K562 (cell line): ENCODE results near the gene IL17RB. TPM values are rescaled to one million over a fixed set of nuclear protein-coding genes. Genes with fewer than 3 reads are reported as not detected.

Experiments used
- CREB1 ChIP-seq, 2 experiments: sonication (generic) in 1 of 2; formaldehyde crosslinking in 1 of 2; IDR thresholded peaks; 2 replicates each; pipeline versions ENCODE4 v1.6.1 to v1.8.0; 2012 to 2022; ENCODE audit warnings: inconsistent platforms in 1 of 2, mild to moderate bottlenecking in 1 of 2, missing genetic modification reagents in 1 of 2, moderate library complexity in 1 of 2
- HCFC1 ChIP-seq: IDR thresholded peaks from 2 replicates; pipeline ENCODE4 v1.6.1; 2012; ENCODE audit warnings: low read depth, low read length, improper control_type of control experiment
- HDAC2 ChIP-seq: fragments of 450-650 bp; IDR thresholded peaks from 2 replicates; pipeline ENCODE4 v1.6.1; 2016; ENCODE audit warnings: mild to moderate bottlenecking
- HMG20B ChIP-seq: fragments of 250-450 bp; sonication (Bioruptor Pico); IDR thresholded peaks from 2 replicates; pipeline ENCODE4 v1.5.0; 2021; ENCODE audit warnings: mild to moderate bottlenecking
- ILK ChIP-seq: fragments of 450-650 bp; IDR thresholded peaks from 2 replicates; pipeline ENCODE4 v1.6.1; 2016; ENCODE audit warnings: missing genetic modification characterization, low read depth, mild to moderate bottlenecking, missing compliant biosample characterization, moderate library complexity, borderline replicate concordance
- KAT8 ChIP-seq: fragments of 450-650 bp; IDR thresholded peaks from 2 replicates; pipeline ENCODE4 v1.6.1; 2016; ENCODE audit warnings: low read depth, mild to moderate bottlenecking
- KLF16 ChIP-seq: IDR thresholded peaks from 2 replicates; pipeline ENCODE4 v1.6.1; 2016; ENCODE audit warnings: antibody characterized with exemption
- MTA3 ChIP-seq: fragments of 450-650 bp; formaldehyde crosslinking; IDR thresholded peaks from 2 replicates; pipeline ENCODE4 v1.6.1; 2017; ENCODE audit warnings: mild to moderate bottlenecking, borderline replicate concordance
- NFE2 ChIP-seq: IDR thresholded peaks from 2 replicates; pipeline ENCODE4 v1.6.1; 2014; ENCODE audit warnings: antibody characterized with exemption, low read depth
- NFIC ChIP-seq: fragments of 450-650 bp; IDR thresholded peaks from 2 replicates; pipeline ENCODE4 v1.6.1; 2017; ENCODE audit warnings: mild to moderate bottlenecking, inconsistent platforms
- PRDM10 ChIP-seq: fragments of 450-650 bp; IDR thresholded peaks from 2 replicates; pipeline ENCODE4 v1.6.1; 2018; ENCODE audit not compliant: partially characterized antibody
- RBFOX2 ChIP-seq: fragments of 200-400 bp; formaldehyde crosslinking; IDR thresholded peaks from 2 replicates; pipeline ENCODE4 v1.6.1; 2017; ENCODE audit warnings: low read depth, mild to moderate bottlenecking, low read length, moderate library complexity
- SIRT6 ChIP-seq: IDR thresholded peaks from one replicate; pipeline ENCODE4 v1.6.1; 2012; ENCODE audit warnings: low read depth, mild to moderate bottlenecking, control low read depth, inconsistent platforms, low read length, moderate library complexity
- SMARCA4 ChIP-seq: fragments of 450-650 bp; IDR thresholded peaks from 2 replicates; pipeline ENCODE4 v1.6.1; 2016
- SUPT5H ChIP-seq: fragments of 450-650 bp; IDR thresholded peaks from 2 replicates; pipeline ENCODE4 v1.6.1; 2016
- TRIM24 ChIP-seq, 2 experiments: fragments of 450-650 bp; IDR thresholded peaks; 2 replicates each; pipeline ENCODE4 v1.6.1; 2016
- ZBTB49 ChIP-seq: sonication (generic); formaldehyde crosslinking; IDR thresholded peaks from 2 replicates; pipeline ENCODE4 v1.8.0; 2022; ENCODE audit warnings: missing genetic modification reagents, mild to moderate bottlenecking, borderline replicate concordance
- ZNF384 ChIP-seq: IDR thresholded peaks from 2 replicates; pipeline ENCODE4 v1.6.1; 2012; ENCODE audit warnings: low read depth, low read length, improper control_type of control experiment
- polyA plus RNA-seq, 8 experiments: library from polyadenylated mRNA; depleted of rRNA in 4 of 8; stranded (reverse) in 5 of 8; unstranded in 3 of 8; fragments of >200 nt; fragmentation: Nextera tagmentation in 2 of 8; fragmentation: Illumina TruSeq in 1 of 8; extraction: Ambion mirVana in 2 of 8; extraction: Trizol in 1 of 8; gene quantifications; 2 replicates each; pipeline versions ENCODE4 v1.2.1 to v1.2.3, GENCODE V29; 2011 to 2014; ENCODE audit warnings: inconsistent platforms in 1 of 8, missing spikeins in 1 of 8
- total RNA-seq, 7 experiments: library from RNA; depleted of rRNA in 6 of 7; stranded (reverse); fragments of >200 nt in 6 of 7; fragmentation: Illumina TruSeq in 2 of 7; extraction: Trizol in 2 of 7; gene quantifications; 2 replicates each; pipeline versions ENCODE4 v1.2.1 to v1.2.3, GENCODE V29; 2011 to 2021; ENCODE audit warnings: low replicate concordance in 1 of 7
- TF ChIP-seq, protein P1 (sequence below): sonication (generic); formaldehyde crosslinking; IDR thresholded peaks from 2 replicates; pipeline ENCODE4 v1.9.0; 2022; ENCODE audit warnings: mild to moderate bottlenecking, missing genetic modification reagents
- TF ChIP-seq, protein P2 (sequence below): fragments of 250-450 bp; sonication (Bioruptor Pico); IDR thresholded peaks from 2 replicates; pipeline ENCODE4 v1.5.1; 2021; ENCODE audit warnings: mild to moderate bottlenecking

The IL17RB gene
- total and polyA plus RNA-seq, 9 of the 15 experiments (the other 6 are each of a cell fraction or from before 2014, with no cell fraction given) = 1.1 to 4.1 (median 1.7) TPM

- TF ChIP-seq SMARCA4 = no peak
- peak; percentile 92 for TF ChIP-seq SUPT5H
- no peak; the same call in 1 of the 2 replicates for TF ChIP-seq CREB1 (IDR thresholded peaks at IDR 0.05)
- TF ChIP-seq CREB1 (CRISPR knock-in tag; IDR thresholded peaks at IDR 0.05) = peak; percentile 2; the same call in 1 of the 2 replicates
- peak; percentile 73 for TF ChIP-seq HCFC1
- no peak for TF ChIP-seq PRDM10
- no peak for TF ChIP-seq NFE2
- peak; percentile 90 for TF ChIP-seq RBFOX2
- TF ChIP-seq NFIC = peak; percentile 44; the same call in 1 of the 2 replicates
- TF ChIP-seq ZBTB49 (CRISPR knock-in tag) = no peak
- no peak for TF ChIP-seq SIRT6
- no peak for TF ChIP-seq TRIM24 (IDR thresholded peaks at IDR 0.05)
- TF ChIP-seq KLF16 = no peak
- TF ChIP-seq KAT8 = no peak
- peak; percentile 50; the same call in 1 of the 2 replicates for TF ChIP-seq MTA3
- TF ChIP-seq, protein P1, sequence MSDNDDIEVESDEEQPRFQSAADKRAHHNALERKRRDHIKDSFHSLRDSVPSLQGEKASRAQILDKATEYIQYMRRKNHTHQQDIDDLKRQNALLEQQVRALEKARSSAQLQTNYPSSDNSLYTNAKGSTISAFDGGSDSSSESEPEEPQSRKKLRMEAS = no peak
- no peak for TF ChIP-seq ILK
- TF ChIP-seq, protein P2, sequence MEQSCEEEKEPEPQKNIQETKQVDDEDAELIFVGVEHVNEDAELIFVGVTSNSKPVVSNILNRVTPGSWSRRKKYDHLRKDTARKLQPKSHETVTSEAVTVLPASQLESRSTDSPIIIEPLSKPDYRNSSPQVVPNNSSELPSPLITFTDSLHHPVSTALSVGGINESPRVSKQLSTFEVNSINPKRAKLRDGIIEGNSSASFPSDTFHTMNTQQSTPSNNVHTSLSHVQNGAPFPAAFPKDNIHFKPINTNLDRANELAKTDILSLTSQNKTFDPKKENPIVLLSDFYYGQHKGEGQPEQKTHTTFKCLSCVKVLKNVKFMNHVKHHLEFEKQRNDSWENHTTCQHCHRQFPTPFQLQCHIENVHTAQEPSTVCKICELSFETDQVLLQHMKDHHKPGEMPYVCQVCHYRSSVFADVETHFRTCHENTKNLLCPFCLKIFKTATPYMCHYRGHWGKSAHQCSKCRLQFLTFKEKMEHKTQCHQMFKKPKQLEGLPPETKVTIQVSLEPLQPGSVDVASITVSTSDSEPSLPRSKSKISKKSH (CRISPR knock-in tag) = no peak
- TF ChIP-seq ZNF384 = no peak
- no peak for TF ChIP-seq HMG20B (CRISPR knock-in tag)
- no peak for TF ChIP-seq HDAC2
Measured at GRCh38 chr3:53881691-53882593, 35.6 kb downstream of the IL17RB start, which contains the start of gene ACTR8 (continued).
